Vagina (tissue), 2 donors: ENCODE data around the gene CDH6.

Source experiments
- POLR2A ChIP-seq, 2 donors: fragments of 450-650 bp; IDR thresholded peaks; one replicate each; pipeline ENCODE4 v1.6.1; 2017; ENCODE audit warnings: antibody characterized with exemption in 2 of 2, mild to moderate bottlenecking in 2 of 2, moderate library complexity in 2 of 2
- POLR2AphosphoS5 ChIP-seq, 2 donors: sonication (generic); formaldehyde crosslinking; IDR thresholded peaks; one replicate each; pipeline ENCODE4 v1.9.0; 2017; ENCODE audit warnings: antibody characterized with exemption in 2 of 2, mild to moderate bottlenecking in 2 of 2, low read depth in 1 of 2; ENCODE audit not compliant: insufficient read depth in 1 of 2

- TF ChIP-seq POLR2AphosphoS5 (IDR thresholded peaks at IDR 0.05; ENCODE audit: insufficient read depth in 1 of 2, low read depth in 1 of 2), result no peak
- no peak for TF ChIP-seq POLR2A (IDR thresholded peaks at IDR 0.05)
Measured at GRCh38 chr5:31365776-31366175, 172.3 kb downstream of the CDH6 start.
